Activated T-cell treated with anti-CD3 and anti-CD28 coated beads, Interleukin-2, amount 50 U/mL, for 72 hours (primary cell): ENCODE measurements around the gene TNNI3. TPM values are rescaled to one million over a fixed set of nuclear protein-coding genes. Genes with fewer than 3 reads are reported as not detected.
"Not testable (repeated sequence)": the region's sequence is repeated elsewhere in the genome, so short reads cannot be mapped to it uniquely, and the experiment has no call there.

ENCODE experiments used
- ATAC-seq, 2 donors: fragments of 150-1000 bp; cut with Tn5 transposase; replicated peaks in 1 of 2; 2 replicates each; pipeline ENCODE4 v1.10.0; 2021; ENCODE audit warnings: moderate library complexity in 2 of 2, mild to moderate bottlenecking in 1 of 2
- DNase-seq, 2 donors: peaks; one replicate each; pipeline ENCODE4 v3.0.0; 2021 to 2022; ENCODE audit warnings: mixed read lengths in 1 of 2
- H3K27ac Mint-ChIP-seq: one replicate; pipeline ENCODE4 v1.8.0; 2022; ENCODE audit warnings: mild to moderate bottlenecking, moderate library complexity, mixed read lengths
- H3K27me3 Mint-ChIP-seq: one replicate; pipeline ENCODE4 v1.8.0; 2022; ENCODE audit warnings: low read depth, mixed read lengths
- H3K36me3 Mint-ChIP-seq, 2 donors: one replicate each; pipeline ENCODE4 v1.8.0; 2022; ENCODE audit warnings: mixed read lengths in 2 of 2, mild to moderate bottlenecking in 1 of 2; ENCODE audit not compliant: insufficient read depth in 2 of 2
- H3K4me1 Mint-ChIP-seq: one replicate; pipeline ENCODE4 v1.8.0; 2022; ENCODE audit warnings: low read depth, mixed read lengths
- H3K4me3 Mint-ChIP-seq, 2 donors: one replicate each; pipeline ENCODE4 v1.8.0; 2022; ENCODE audit warnings: mild to moderate bottlenecking in 2 of 2, mixed read lengths in 2 of 2, moderate library complexity in 2 of 2
- H3K9me3 Mint-ChIP-seq, 2 donors: one replicate each; pipeline ENCODE4 v1.8.0; 2022; ENCODE audit warnings: mixed read lengths in 2 of 2
- total RNA-seq, 2 donors: library from RNA; stranded (reverse); gene quantifications; one replicate each; pipeline ENCODE4 v1.2.3, GENCODE V29; 2022

Gene TNNI3
- total RNA-seq, 2 donors from 2014 or later: 0.91 TPM; not detected in 1

- H3K27ac Mint-ChIP-seq: no peak within 1 kb of the TSS
- DNase-seq: peak; percentile 72 to 80
- peak within 1 kb of the TSS; percentile 70 to 84 for H3K4me3 Mint-ChIP-seq
- peaks cover 68% of the 10 kb centered on the region for H3K27me3 Mint-ChIP-seq
- no peaks in the 10 kb centered on the region for H3K9me3 Mint-ChIP-seq
- peak; percentile 55 to 62 for ATAC-seq
- H3K36me3 Mint-ChIP-seq: peaks cover 0 to 3% of the 10 kb centered on the region in 2 donors
- H3K4me1 Mint-ChIP-seq: peaks cover 19% of the 10 kb centered on the region
Measured at GRCh38 chr19:55179606-55180484, 22.3 kb upstream of the TNNI3 start, which contains the start of gene SYT5. TSS of gene SYT5 (minus strand) at chr19:55180289. CDS start at chr19:55179041, 1,248 bp downstream.

- Mint-ChIP-seq H3K4me3 (peak overlapping the region; percentile 70 to 84), H3K9me3 (no peaks in the 10 kb centered on the region), H3K27me3 (peaks cover 68% of the 10 kb centered on the region), H3K4me1 (peaks cover 25% of the 10 kb centered on the region), H3K36me3 (peaks cover 0 to 3% of the 10 kb centered on the region in 2 donors), H3K27ac (no peak overlapping the region)
- ATAC-seq (peak; percentile 87 to 88), DNase-seq (peak; percentile 89 to 93)
Measured at GRCh38 chr19:55178781-55179599, 21.5 kb upstream of the TNNI3 start.

- ATAC-seq (no peak), DNase-seq (no peak)
- H3K4me1 Mint-ChIP-seq: peaks cover 36% of the 10 kb centered on the region
- H3K9me3 Mint-ChIP-seq: no peaks in the 10 kb centered on the region
- peaks cover 0 to 3% of the 10 kb centered on the region in 2 donors for H3K36me3 Mint-ChIP-seq
- no peak overlapping the region for H3K4me3 Mint-ChIP-seq
- H3K27me3 Mint-ChIP-seq: peaks cover 76% of the 10 kb centered on the region
- H3K27ac Mint-ChIP-seq: no peak overlapping the region
Measured at GRCh38 chr19:55176076-55176475, 18.5 kb upstream of the TNNI3 start.

- H3K36me3 Mint-ChIP-seq: peaks cover 0 to 3% of the 10 kb centered on the region in 2 donors
- ATAC-seq: no peak
- H3K27ac Mint-ChIP-seq: no peak overlapping the region
- peaks cover 76% of the 10 kb centered on the region for H3K27me3 Mint-ChIP-seq
- peak overlapping the region in 1 of 2 donors; percentile 48 for H3K4me3 Mint-ChIP-seq
- DNase-seq: no peak
- peaks cover 31% of the 10 kb centered on the region for H3K4me1 Mint-ChIP-seq
- H3K9me3 Mint-ChIP-seq: no peaks in the 10 kb centered on the region
Measured at GRCh38 chr19:55175117-55175867, 17.8 kb upstream of the TNNI3 start.

GRCh38 chr19:55174425-55175116 is 17.0 kb upstream of the TNNI3 start:
- no peak for DNase-seq
- Mint-ChIP-seq H3K27ac (no peak overlapping the region), H3K4me3 (peak overlapping the region; percentile 74 to 76), H3K36me3 (peaks cover 0 to 3% of the 10 kb centered on the region in 2 donors), H3K4me1 (peaks cover 24% of the 10 kb centered on the region), H3K9me3 (no peaks in the 10 kb centered on the region), H3K27me3 (peaks cover 74% of the 10 kb centered on the region)
- no peak for ATAC-seq

GRCh38 chr19:55173714-55174409 is 16.3 kb upstream of the TNNI3 start:
- peaks cover 77% of the 10 kb centered on the region for H3K27me3 Mint-ChIP-seq
- H3K4me3 Mint-ChIP-seq: peak overlapping the region; percentile 74 to 76
- no peaks in the 10 kb centered on the region for H3K9me3 Mint-ChIP-seq
- H3K36me3 Mint-ChIP-seq: peaks cover 0 to 3% of the 10 kb centered on the region in 2 donors
- peak; percentile 75 to 76 for ATAC-seq
- H3K27ac Mint-ChIP-seq: no peak overlapping the region
- peak; percentile 70 to 71 for DNase-seq
- peaks cover 17% of the 10 kb centered on the region for H3K4me1 Mint-ChIP-seq

- ATAC-seq (no peak), DNase-seq (no peak)
- Mint-ChIP-seq H3K4me1 (peaks cover 17% of the 10 kb centered on the region), H3K27ac (no peak overlapping the region), H3K9me3 (no peaks in the 10 kb centered on the region), H3K4me3 (peak overlapping the region; percentile 74 to 76), H3K27me3 (peaks cover 77% of the 10 kb centered on the region), H3K36me3 (peaks cover 0 to 3% of the 10 kb centered on the region in 2 donors)
Measured at GRCh38 chr19:55173186-55173713, 15.7 kb upstream of the TNNI3 start.

GRCh38 chr19:55172741-55173140 is 15.2 kb upstream of the TNNI3 start:
- Mint-ChIP-seq H3K27ac (no peak overlapping the region), H3K36me3 (peaks cover 0 to 3% of the 10 kb centered on the region in 2 donors), H3K27me3 (peaks cover 72% of the 10 kb centered on the region), H3K4me1 (peaks cover 17% of the 10 kb centered on the region), H3K4me3 (peak overlapping the region; percentile 74 to 76), H3K9me3 (no peaks in the 10 kb centered on the region)
- ATAC-seq (no peak), DNase-seq (no peak)

GRCh38 chr19:55172318-55172717 is 14.8 kb upstream of the TNNI3 start:
- peaks cover 70% of the 10 kb centered on the region for H3K27me3 Mint-ChIP-seq
- not testable (repeated sequence) for H3K36me3 Mint-ChIP-seq, H3K9me3 Mint-ChIP-seq, ATAC-seq, DNase-seq
- peak overlapping the region; percentile 5 for H3K27ac Mint-ChIP-seq
- H3K4me3 Mint-ChIP-seq: peak overlapping the region; percentile 74 to 76
- peaks cover 17% of the 10 kb centered on the region for H3K4me1 Mint-ChIP-seq

GRCh38 chr19:55171440-55171839 is 13.9 kb upstream of the TNNI3 start:
- ATAC-seq: no peak

GRCh38 chr19:55169136-55169535 is 11.6 kb upstream of the TNNI3 start:
- Mint-ChIP-seq H3K4me1 (peaks cover 24% of the 10 kb centered on the region), H3K27me3 (peaks cover 70% of the 10 kb centered on the region), H3K4me3 (no peak overlapping the region), H3K9me3 (no peaks in the 10 kb centered on the region), H3K36me3 (peaks cover 0 to 3% of the 10 kb centered on the region in 2 donors), H3K27ac (no peak overlapping the region)
- DNase-seq (no peak), ATAC-seq (no peak)

More at GRCh38 chr19:55171440-55171839, 13.9 kb upstream of the TNNI3 start:
- no peak for DNase-seq
- H3K27me3 Mint-ChIP-seq: peaks cover 70% of the 10 kb centered on the region
- H3K9me3 Mint-ChIP-seq: no peaks in the 10 kb centered on the region
- H3K4me3 Mint-ChIP-seq: peak overlapping the region in 1 of 2 donors; percentile 21
- H3K27ac Mint-ChIP-seq: no peak overlapping the region
- peaks cover 3% of the 10 kb centered on the region in 2 donors for H3K36me3 Mint-ChIP-seq
- peaks cover 26% of the 10 kb centered on the region for H3K4me1 Mint-ChIP-seq
